Mammary epithelial cell (primary cell): ENCODE measurements around the gene CEP68.

Experiments used
- CTCF ChIP-seq, 2 donors: IDR thresholded peaks in 1 of 2; conservative IDR thresholded peaks in 1 of 2; 2 replicates each; pipeline ENCODE4 v1.5.1; 2011 to 2012; ENCODE audit warnings: inconsistent platforms in 2 of 2, low read length in 2 of 2, mild to moderate bottlenecking in 2 of 2, control low read depth in 1 of 2, low read depth in 1 of 2; ENCODE audit not compliant: insufficient read depth in 1 of 2; ENCODE audit errors: extremely low read depth in 1 of 2
- EZH2 ChIP-seq: IDR thresholded peaks from 2 replicates; pipeline ENCODE4 v1.6.1; 2012; ENCODE audit warnings: low read length, inconsistent platforms, borderline replicate concordance

- TF ChIP-seq CTCF (conservative IDR thresholded peaks at IDR 0.05 in 1 of 2, IDR thresholded peaks at IDR 0.05 in 1 of 2; ENCODE audit: extremely low read depth in 1 of 2, insufficient read depth in 1 of 2, low read depth in 1 of 2, low read length in 2 of 2): no peak
- no peak for TF ChIP-seq EZH2
Measured at GRCh38 chr2:65136253-65136652, 80.0 kb downstream of the CEP68 start.
